Coronary artery (tissue), 2 donors: ENCODE results near the gene DPP10.

Source experiments
- DNase-seq: peaks from one replicate; pipeline ENCODE4 v3.0.0-alpha.2; 2017; ENCODE audit warnings: low spot score
- H3K27ac ChIP-seq, 2 donors: fragments of 200-600 bp; sonication (generic); one replicate each; pipeline ENCODE4 v1.5.1; 2016 to 2019
- H3K4me3 ChIP-seq: fragments of 200-600 bp; sonication (generic); 2 replicates; pipeline ENCODE4 v1.5.1; 2016; ENCODE audit warnings: mild to moderate bottlenecking, moderate library complexity
- CTCF ChIP-seq: fragments of 200-600 bp; sonication (generic); IDR thresholded peaks from one replicate; pipeline ENCODE4 v1.5.1; 2019; ENCODE audit warnings: antibody characterized with exemption

The DPP10 gene

GRCh38 chr2:115654362-115654761 is 1211.9 kb downstream of the DPP10 start:
- no peak for DNase-seq
- Histone ChIP-seq H3K4me3 (no peak overlapping the region), H3K27ac (no peak overlapping the region)
- TF ChIP-seq CTCF = no peak

- no peak for DNase-seq
- no peak for TF ChIP-seq CTCF
- H3K27ac ChIP-seq = no peak overlapping the region
- H3K4me3 ChIP-seq = no peak overlapping the region
Observed at GRCh38 chr2:115678129-115678528, 1235.7 kb downstream of the DPP10 start.

- TF ChIP-seq CTCF = no peak
- Histone ChIP-seq H3K27ac (no peak overlapping the region), H3K4me3 (no peak overlapping the region)
- DNase-seq = no peak
Observed at GRCh38 chr2:115684345-115684744, 1241.9 kb downstream of the DPP10 start.

GRCh38 chr2:115691409-115691808 is 1249.0 kb downstream of the DPP10 start:
- H3K4me3 ChIP-seq = no peak overlapping the region
- TF ChIP-seq CTCF = no peak
- no peak for DNase-seq
- no peak overlapping the region for H3K27ac ChIP-seq

- DNase-seq = no peak
- no peak overlapping the region for H3K4me3 ChIP-seq
- no peak for TF ChIP-seq CTCF
- H3K27ac ChIP-seq = no peak overlapping the region
Observed at GRCh38 chr2:115694651-115695050, 1252.2 kb downstream of the DPP10 start.

GRCh38 chr2:115733190-115733775 is 1290.8 kb downstream of the DPP10 start:
- Histone ChIP-seq H3K27ac (no peak overlapping the region), H3K4me3 (no peak overlapping the region)
- DNase-seq = no peak
- no peak for TF ChIP-seq CTCF

GRCh38 chr2:115738111-115738510 is 1295.7 kb downstream of the DPP10 start:
- no peak for DNase-seq
- no peak for TF ChIP-seq CTCF
- Histone ChIP-seq H3K27ac (no peak overlapping the region), H3K4me3 (no peak overlapping the region)
